Karpas-422 (cell line): ENCODE measurements around the gene RNF167. TPM values are rescaled to one million over a fixed set of nuclear protein-coding genes. Genes with fewer than 3 reads are reported as not detected.

Experiments used
- small RNA-seq: library from RNA; depleted of rRNA; stranded (forward); fragments of <200 nt; gene quantifications from one replicate; pipeline ENCODE3, GENCODE V24; 2014
- total RNA-seq: library from RNA; depleted of rRNA; stranded (reverse); fragments of >200 nt; shearing (Covaris generic); gene quantifications from 2 replicates; pipeline ENCODE4 v1.2.3, GENCODE V29; 2014; ENCODE audit warnings: low replicate concordance; rRNA removed

RNF167 gene
- total RNA-seq, 1 experiment from 2014 or later, result 50.5 TPM

Small RNA genes within 50 kb of the gene (small RNA-seq; reads per million reads assigned to genes)
- 0.16 reads per million for gene MIR6864
- gene MIR6865, result not detected

Other genes with a start within 250 kb of the RNF167 start
- gene PELP1, start 236.1 kb upstream of the RNF167 start, total RNA-seq, result 27.7 and 34.6 TPM in 2 replicates
- 19.1 and 53.9 TPM in 2 replicates for gene ARRB2, start 229.6 kb upstream of the RNF167 start, total RNA-seq
- 20.3 and 21.0 TPM in 2 replicates for gene MED11, start 208.8 kb upstream of the RNF167 start, total RNA-seq
- gene ZMYND15, start 200.4 kb upstream of the RNF167 start, total RNA-seq, result not detected in 2 replicates
- 1.3 and 2.2 TPM in 2 replicates for gene CXCL16, start 200.3 kb upstream of the RNF167 start, total RNA-seq
- not detected in 2 replicates for gene TM4SF5, start 168.4 kb upstream of the RNF167 start, total RNA-seq
- not detected in 2 replicates for gene VMO1, start 153.9 kb upstream of the RNF167 start, total RNA-seq
- gene GLTPD2, start 151.3 kb upstream of the RNF167 start, total RNA-seq, result not detected in 2 replicates
- 118 and 168 TPM in 2 replicates for gene PSMB6, start 144.1 kb upstream of the RNF167 start, total RNA-seq
- 13.1 and 23.3 TPM in 2 replicates for gene PLD2, start 133.1 kb upstream of the RNF167 start, total RNA-seq
- 28.7 and 56.6 TPM in 2 replicates for gene MINK1, start 106.9 kb upstream of the RNF167 start, total RNA-seq
- gene C17orf107, start 40.7 kb upstream of the RNF167 start, total RNA-seq, result 0.26 and 0.43 TPM in 2 replicates
- gene CHRNE, start 37.2 kb upstream of the RNF167 start, total RNA-seq, result 0.11 and 0.22 TPM in 2 replicates
- not detected in 2 replicates for gene GP1BA, start 8.0 kb upstream of the RNF167 start, total RNA-seq
- 79.0 and 79.1 TPM in 2 replicates for gene SLC25A11, start 222 bp upstream of the RNF167 start, total RNA-seq
- gene PFN1, start 8.3 kb downstream of the RNF167 start, total RNA-seq, result 748 and 1,567 TPM in 2 replicates
- 31.1 and 31.6 TPM in 2 replicates for gene ENO3, start 10.9 kb downstream of the RNF167 start, total RNA-seq
- gene SPAG7, start 27.5 kb downstream of the RNF167 start, total RNA-seq, result 24.6 and 40.7 TPM in 2 replicates
- gene CAMTA2, start 47.4 kb downstream of the RNF167 start, total RNA-seq, result 9.5 and 15.6 TPM in 2 replicates
- gene INCA1, start 57.3 kb downstream of the RNF167 start, total RNA-seq, result not detected in 2 replicates
- gene KIF1C, start 57.7 kb downstream of the RNF167 start, total RNA-seq, result 10.2 and 19.0 TPM in 2 replicates
- not detected in 2 replicates for gene SLC52A1, start 95.2 kb downstream of the RNF167 start, total RNA-seq
- gene ZFP3, start 138.2 kb downstream of the RNF167 start, total RNA-seq, result 0.63 and 0.72 TPM in 2 replicates
- gene ZNF232, start 171.6 kb downstream of the RNF167 start, total RNA-seq, result 11.3 and 19.7 TPM in 2 replicates
- not detected in 2 replicates for gene USP6, start 175.8 kb downstream of the RNF167 start, total RNA-seq